GM18868 (cell line): Measurements from ENCODE around the gene KIF21B.

Experiments used
- ATAC-seq: cut with Tn5 transposase; IDR thresholded peaks from one replicate; pipeline ENCODE4 v1.9.1; 2021; ENCODE audit warnings: mild to moderate bottlenecking, moderate library complexity; ENCODE audit not compliant: unreplicated experiment

KIF21B gene

DNA sequence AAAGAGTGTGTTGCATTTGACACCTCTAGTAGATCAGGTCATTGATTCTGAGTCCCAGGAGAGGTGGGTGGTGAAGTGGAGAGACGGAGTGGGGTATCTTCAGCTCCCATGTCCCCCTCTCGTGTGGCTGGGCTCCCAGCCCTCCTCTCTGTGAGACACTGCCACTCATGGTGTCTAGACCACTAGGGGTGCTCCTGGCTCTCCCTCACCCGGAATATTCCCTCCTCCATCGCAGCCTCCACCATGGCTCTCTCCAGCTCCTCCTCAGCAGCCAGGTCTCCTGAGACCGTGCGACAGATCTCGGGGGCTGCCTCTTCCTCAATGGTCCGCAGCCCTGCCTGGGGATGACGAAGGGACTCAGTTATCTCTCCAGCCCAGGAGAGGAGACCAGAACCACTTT lies 20.6 kb upstream of the KIF21B start:
- ATAC-seq, result no peak

GRCh38 chr1:201042779-201043461 lies 19.4 kb upstream of the KIF21B start:
- no peak for ATAC-seq

DNA sequence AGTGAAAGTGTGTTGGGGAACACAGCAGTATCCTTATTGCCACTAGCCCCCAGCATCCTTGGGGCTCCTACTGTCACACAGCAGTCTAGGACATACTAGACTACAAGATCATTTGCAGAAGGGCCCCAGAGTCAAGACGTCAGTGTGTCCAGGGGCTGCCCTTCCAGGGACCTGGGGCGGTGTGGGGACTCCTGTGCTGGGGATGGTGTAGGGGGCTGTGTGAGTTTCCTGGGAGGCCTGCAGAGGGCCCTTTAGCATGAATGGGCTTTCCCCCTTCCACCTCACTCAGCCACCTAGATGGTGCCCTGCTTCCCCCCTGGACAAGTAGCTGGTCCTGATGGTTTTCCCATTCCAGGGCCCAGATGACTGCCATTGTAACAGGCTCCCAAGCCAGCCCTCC lies 17.5 kb upstream of the KIF21B start:
- ATAC-seq, result no peak

DNA sequence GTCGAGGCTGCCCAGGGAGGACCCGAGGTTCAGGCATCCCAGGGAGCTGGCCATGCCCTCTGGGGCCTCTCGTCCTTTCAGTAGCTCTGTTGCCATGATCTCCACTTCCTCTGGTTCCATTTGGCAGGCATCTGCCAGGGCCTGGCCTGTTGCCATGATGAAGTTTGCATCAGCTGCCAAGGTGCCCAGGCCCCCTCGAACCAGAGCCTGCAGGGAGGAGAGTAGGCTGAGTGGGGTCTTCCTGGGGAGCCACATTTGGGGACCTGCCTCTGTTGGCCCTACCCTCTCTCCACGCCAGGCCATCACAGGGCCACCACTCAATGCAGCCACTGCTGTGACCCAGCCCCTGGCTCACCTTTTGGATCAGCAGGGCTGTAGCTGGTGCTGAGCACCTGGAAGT lies 16.4 kb upstream of the KIF21B start:
- ATAC-seq, result no peak

DNA sequence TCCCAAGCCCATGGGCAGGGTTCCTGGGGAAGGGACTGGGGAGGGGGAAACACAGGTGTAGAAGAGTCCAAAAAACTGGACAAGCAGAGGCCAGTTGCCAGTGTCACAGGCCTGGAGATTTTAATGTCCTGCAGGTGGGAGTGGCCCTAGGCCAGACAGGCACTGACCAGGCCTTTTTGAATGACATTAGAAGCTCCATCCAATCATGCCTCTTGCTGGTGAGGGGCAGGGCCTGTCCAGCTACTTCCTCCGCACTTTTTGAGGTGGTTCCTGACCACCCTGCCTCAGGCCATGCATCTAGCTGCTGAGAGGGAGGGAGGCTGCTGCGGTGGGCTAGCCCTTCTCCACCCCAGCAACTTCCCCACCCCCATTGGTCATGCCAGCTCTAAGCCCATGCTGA lies 15.9 kb upstream of the KIF21B start:
- ATAC-seq, result no peak

GRCh38 chr1:201038186-201038876 lies 14.8 kb upstream of the KIF21B start:
- no peak for ATAC-seq

- no peak for ATAC-seq
These were observed 12.8 kb upstream of the KIF21B start for GRCh38 chr1:201036188-201036842.

GRCh38 chr1:201034671-201035070 lies 11.2 kb upstream of the KIF21B start:
- no peak for ATAC-seq

DNA sequence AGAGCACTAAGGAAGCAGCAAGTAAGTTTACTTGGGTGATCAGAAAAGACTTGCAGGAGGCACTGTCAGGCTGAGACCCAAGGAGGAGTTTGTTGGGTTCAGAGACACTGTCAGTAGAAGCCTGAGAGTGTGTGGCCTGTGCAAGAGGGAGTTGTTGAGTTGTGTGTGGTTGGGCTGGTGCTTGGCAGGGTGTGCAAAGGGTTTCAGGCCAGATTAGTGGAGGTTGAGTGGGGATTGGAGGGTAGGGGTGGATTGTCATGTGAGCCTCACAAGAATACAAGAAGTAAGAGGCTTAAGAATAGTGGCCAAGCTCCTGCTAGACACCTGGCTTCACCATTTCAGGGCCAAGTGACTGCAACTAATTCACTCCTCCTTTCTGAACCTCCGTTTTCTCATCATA lies 8.9 kb upstream of the KIF21B start:
- no peak for ATAC-seq

- no peak for ATAC-seq
These were observed 5.0 kb upstream of the KIF21B start for GRCh38 chr1:201028461-201028889.

DNA sequence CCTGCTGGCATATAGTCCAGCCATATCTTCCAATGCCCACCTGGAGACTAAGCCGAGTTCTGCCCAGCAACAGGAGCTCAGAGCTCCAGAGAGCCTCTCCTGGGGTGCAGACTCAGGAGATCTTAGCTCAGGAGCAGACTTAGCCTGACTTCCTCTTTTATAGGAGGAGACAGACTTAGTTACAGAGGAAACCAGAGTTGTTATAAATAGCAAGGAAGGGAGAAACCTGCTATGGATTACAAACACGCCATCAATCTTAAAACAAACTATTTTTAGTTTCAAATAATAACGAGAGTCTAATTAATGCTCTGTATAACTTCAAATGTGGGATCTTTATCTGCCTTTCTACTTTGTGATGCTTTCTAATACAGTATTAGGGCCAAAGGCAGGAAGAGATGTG lies 3.3 kb upstream of the KIF21B start:
- no peak for ATAC-seq

DNA sequence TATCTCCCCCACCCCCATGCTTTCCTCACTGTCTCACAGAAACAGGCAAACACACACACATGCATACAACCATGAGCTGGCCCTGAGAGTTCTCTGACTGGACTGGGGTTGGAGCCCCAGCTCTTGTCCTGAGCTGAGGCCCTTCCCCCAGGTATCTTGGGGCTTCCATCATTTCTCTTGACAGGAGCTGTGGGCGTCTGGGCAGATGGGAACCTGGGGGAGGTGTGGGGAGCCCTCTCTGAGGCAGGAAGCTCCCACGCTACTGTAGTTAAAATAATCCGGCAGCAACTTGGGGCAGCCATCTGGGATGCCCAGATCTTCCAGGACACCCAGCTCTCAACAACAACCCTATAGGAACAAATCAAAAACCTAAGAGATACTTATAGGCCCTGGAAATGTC lies 2.7 kb upstream of the KIF21B start:
- no peak for ATAC-seq

DNA sequence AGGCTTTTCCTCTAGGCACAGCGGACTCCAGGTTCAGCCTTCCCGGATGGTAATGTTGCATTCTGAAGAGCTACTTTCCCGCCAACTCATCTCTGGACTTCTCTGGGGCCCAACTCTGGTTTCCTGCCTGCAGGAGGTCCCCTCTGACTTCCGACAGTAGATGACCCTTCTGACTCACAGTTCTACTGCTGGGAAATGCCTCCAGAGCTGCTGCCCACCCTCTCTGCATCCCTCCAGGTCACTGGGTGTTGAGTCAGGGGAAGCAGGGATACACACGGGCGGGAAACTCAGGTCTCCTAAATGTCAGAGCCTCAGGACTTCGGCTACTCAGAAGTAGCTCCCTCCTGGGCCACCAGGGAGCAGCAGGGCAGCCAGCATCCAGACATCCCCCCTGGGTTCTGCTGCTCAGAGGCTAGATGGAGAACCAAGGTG lies 2.1 kb upstream of the KIF21B start:
- ATAC-seq, result no peak

DNA sequence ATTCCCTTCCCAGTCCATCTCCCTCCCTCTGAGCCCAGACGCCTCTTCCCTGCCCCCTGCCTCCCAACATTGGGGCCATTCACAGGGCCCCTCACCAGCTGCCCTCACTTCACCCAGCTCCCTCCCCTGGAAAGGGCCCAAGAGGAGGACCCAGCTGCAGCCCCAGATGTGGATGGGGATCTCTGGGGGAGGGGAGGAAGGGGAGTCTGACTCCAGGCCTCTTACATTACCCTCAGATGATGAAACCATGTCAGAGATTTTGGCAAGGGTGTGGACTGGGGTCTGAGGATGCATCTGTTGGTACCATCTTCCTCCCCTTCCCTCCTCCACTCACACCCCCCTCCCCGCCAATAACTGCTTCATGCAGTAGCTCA lies 1.1 kb upstream of the KIF21B start:
- no peak for ATAC-seq

- ATAC-seq, result no peak
These were observed 558 bp upstream of the KIF21B start for GRCh38 chr1:201023920-201024624.

GRCh38 chr1:201022820-201023516 lies 546 bp downstream of the KIF21B start:
- peak; percentile 1 for ATAC-seq

DNA sequence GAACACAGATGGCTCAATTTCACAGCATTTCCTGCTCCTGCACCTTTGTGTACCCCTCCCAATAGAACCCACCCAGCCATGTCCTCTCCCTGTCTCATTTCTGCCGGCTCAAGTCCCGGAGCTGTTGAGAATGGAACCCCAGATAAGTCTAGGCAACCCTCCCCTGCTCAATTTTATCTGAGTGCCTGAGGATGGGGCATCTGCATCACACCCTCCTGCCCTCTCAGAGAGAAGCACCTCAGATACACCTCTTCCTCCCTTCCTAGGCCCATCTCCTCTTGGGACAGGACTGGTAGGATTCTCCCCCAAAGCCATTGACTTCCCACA lies 1.1 kb downstream of the KIF21B start:
- ATAC-seq, result no peak

- no peak for ATAC-seq
These were observed 1.7 kb downstream of the KIF21B start for GRCh38 chr1:201021630-201022492.

DNA sequence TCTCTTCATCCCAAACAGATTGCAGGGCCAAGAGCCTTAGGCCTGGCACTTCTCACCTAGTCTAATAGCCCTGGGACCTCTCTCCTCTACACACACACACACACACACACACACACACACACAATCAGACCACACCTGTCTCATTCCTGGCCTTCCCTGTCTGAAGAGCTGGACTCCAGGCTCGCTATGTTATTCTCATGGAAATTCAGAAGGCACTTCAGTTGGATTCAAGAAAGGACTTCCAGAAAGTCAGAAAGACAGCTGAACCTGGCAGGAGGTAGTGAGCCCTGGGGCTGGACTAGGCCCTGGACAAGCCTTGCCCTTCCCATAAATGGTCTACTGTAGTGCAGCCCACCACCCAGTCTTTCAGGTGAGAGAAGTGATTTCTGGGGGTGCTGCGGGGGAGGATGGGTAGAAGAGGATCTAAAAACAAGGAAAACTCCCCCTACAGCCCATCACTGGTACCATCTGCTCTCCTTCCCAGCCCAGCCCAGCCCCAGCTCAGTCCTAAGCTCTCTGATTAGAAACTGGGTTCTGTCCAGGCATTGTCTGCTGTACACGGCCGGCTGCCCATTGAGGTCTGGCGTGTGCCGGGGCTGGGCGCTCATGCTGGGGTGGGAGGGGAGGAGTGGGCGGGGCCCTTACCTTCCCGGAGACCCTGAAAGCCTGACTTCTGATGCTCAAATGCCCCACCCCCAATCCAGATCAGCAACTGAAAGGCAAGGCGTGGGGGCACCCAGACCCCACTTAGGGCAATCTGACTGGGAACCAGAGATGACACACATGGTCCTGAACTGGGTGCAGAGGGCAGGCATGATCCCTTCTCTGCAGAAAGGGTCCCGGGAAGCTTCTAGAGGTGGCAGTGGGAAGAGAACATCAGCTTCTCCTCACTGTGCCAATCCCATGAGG lies 2.5 kb downstream of the KIF21B start:
- no peak for ATAC-seq
